Erythroblast (primary cell): ENCODE results near the gene CPN2.

Experiments used
- GATA1 ChIP-seq: IDR thresholded peaks from 2 replicates; pipeline ENCODE4 v1.6.1; 2011; ENCODE audit warnings: low read depth, mild to moderate bottlenecking, control low read depth, low read length, moderate library complexity
- POLR2A ChIP-seq: IDR thresholded peaks from 2 replicates; pipeline ENCODE4 v1.6.1; 2011; ENCODE audit warnings: mild to moderate bottlenecking, low read length

GRCh38 chr3:194328053-194328657, 23.0 kb downstream of the CPN2 start:
- TF ChIP-seq POLR2A (no peak), GATA1 (no peak)
